Measurements from ENCODE around the gene CCDC116. TPM values are rescaled to one million over a fixed set of nuclear protein-coding genes. Genes with fewer than 3 reads are reported as not detected.
"Not testable (repeated sequence)": the region's sequence is repeated elsewhere in the genome, so short reads cannot be mapped to it uniquely, and the experiment has no call there.

The CCDC116 gene
- total RNA-seq, 1 experiment from 2014 or later: 0.36 TPM

DNA sequence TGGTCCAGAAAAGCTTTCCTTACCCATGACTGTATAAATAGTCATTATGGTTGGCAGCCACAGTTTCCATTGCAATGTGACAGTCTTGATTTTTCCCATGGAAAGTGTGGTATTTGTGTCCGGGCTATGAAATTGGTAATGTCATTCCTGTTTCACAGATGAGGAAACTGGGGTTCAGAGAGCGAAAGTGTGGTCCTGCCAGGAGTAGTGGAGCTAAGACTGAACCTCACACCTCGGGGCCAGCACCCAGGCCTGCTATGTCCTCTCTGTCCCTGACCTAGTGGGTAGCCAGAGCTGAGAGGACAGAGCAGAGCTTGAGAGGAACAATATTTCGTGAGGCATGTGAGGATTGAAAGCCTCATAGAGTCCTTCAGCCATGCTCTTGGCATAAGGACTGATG lies 1.5 kb upstream of the CCDC116 start:
- DNase-seq (ENCODE audit: low read depth): no peak

DNA sequence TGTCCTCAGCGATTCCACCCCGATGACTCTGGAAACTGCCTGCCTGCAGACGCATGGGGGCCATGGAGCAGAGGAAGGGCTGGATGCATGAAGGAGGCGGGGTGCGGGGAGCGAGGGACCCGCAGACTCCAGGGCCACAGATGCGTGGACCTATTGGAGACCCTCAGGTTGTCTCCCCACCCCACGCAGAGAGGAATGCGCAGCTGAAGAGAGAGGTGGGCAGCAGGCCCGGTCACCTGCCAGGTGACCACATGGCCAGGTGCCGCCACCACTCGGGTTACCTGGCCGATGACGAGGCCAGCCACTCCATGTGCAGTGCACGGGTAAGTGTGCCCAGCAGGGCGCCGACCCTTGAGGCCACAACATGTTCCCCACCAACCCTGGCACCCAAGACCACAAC lies 371 bp downstream of the CCDC116 start:
- DNase-seq (ENCODE audit: low read depth): no peak

DNA sequence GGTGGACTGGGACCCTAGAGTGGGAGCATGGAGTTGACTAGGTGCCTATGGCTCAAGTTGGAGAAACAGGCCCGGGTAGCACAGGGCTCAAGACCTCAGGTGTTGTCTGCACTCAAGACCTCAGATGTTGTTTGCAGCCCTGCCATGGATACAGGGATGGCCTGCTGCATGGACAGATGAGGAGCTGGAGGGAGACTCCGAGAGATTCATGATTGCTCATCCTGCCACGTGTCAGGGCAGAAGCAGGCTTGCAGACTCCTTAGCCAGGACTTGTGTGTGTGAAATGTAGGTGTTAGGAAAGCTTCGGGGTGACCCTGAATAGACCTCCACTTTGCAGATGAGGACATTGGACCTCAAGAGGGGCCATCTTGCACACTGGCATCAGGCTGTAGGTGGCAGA lies 921 bp downstream of the CCDC116 start:
- no peak for DNase-seq (ENCODE audit: low read depth)

DNA sequence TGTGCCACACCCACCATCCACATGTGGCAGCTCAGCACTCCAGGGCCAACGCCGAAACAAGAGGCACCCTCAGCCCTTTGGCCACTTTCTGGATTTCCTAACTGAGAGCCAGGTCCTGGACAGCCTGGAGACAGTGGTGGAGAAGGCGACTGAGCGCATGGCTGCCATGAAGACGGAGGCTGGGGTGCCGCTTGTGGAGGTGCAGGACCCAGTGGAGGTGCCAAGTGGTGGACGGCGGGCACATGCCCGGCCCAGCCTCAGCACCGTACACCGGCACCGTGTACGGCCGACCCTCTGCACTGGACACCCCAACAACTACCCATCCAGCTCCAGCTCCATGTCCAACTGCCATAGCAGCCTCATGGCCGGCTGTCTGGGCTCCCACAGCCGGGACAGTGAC lies 1.5 kb downstream of the CCDC116 start:
- DNase-seq (ENCODE audit: low read depth): no peak

DNA sequence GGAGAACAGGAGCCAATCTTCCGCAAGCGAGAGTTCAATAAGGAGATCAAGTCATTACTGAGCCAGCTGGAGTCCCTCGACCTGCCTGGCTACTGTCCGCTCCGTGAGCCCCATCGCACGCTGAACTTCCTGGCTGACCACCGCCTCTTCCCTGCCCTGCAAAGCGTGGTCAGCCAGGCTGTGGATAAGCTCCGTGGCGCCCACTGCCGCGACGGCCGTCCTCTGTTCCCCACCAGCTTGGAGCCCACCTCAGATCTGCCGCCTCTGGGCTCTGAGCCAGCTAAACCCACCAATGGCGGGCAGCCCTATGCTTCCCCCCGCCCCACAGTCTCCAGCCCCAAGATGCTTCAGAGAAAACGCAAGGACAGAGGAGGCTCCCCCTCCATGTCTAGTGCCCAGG lies 2.3 kb downstream of the CCDC116 start:
- no peak for DNase-seq (ENCODE audit: low read depth)

DNA sequence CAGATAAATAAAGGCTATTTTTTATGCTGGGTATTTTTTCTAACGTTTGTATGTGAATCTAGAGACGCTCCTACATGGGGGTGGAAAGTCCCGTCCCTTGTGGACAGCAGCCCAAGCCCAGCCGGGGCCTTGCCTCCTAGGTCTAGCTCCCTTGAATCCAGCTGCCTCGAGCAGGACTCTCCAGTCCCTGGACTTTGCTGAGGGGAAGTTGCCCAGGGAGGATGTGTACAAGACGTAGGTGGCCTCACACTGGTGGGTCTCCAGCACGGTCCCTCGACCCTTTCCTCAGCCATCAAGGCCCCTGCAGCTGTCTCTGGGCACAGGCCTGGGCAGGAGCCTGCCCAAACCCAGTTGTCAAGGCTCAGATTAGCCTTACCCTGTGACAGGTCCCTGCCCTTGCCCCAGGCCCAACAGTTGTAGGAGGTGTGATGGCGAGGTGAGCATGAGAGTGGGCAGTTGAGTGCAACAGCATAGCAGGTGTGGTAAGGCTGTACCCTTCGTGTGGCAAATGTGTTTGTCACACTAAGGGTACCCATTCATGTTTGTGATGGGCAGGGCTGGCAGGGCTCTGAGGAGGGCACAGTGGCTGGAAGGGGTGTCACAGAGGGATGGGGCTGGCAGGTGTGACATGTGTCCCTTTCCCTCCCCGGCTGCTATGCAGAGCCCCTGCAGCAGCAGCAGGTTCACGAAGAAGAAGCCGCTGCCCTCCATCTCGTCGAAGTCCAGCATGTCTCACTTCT lies 3.4 kb downstream of the CCDC116 start:
- no peak for DNase-seq (ENCODE audit: low read depth)

DNA sequence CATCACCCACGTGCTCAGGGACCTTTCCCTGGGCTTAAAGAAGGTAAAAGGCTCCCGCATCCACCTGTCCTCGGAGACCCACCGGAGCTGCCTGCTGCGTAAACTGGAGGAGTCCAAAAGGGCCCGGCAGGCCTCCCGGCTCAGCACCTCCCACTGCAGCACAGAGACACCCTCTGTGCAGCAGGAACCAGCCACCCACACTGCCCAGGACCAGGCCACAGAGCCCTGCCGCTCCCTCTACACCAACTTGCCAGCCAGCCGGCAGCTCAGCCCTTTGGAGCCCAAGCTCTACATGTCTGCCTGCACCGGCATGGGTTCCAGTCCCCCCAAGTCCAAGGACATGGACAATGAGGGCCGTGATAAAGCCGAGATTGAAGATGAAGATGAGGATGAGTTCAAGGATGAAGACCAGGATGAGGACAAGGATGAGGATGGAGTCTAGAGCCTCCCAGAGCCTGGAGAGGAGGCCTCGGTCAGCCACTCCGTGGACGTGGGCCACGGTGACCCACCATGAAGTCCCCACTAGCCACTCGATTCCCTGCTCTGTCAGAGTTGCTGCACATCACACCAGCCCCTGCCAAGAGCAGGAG lies 4.2 kb downstream of the CCDC116 start:
- DNase-seq (ENCODE audit: low read depth): no peak

DNA sequence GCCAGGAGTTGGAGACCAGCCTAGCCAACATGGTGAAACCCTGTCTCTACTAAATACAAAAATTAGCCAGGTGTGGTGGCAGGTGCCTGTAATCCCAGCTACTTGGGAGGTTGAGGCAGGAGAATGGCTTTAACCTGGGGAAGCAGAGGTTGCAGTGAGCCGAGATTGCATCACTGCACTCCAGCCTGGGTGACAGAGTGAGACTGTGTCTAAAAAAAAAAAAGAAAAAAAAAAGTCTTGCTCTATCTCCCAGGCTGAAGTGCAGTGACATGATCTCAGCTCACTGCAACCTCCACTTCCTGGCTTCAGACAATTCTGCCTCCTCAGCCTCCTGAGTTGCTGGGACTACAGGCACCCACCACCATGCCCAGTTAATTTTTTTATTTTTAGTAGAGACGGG lies 4.9 kb downstream of the CCDC116 start:
- DNase-seq (ENCODE audit: low read depth): not testable (repeated sequence)

DNA sequence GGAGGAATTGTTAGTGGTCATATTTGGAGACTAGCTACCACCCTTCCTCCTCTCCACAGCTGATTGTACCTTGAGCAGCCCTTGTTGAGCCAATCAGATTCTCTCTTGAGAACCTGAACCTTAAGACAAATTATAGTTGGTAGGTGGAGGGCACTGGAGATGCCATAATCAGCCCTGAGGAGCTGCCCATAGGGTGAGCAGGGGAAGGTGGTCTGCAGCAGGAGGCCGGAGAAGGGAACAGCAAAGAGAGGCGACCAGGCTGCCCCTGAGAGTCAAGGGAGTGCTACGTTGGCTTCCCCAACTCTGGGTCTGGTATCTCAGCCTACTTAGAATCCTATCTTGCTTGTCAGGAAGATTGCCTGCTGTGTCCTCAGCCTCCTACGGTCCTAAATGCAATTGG lies 6.8 kb downstream of the CCDC116 start:
- DNase-seq (ENCODE audit: low read depth): no peak

DNA sequence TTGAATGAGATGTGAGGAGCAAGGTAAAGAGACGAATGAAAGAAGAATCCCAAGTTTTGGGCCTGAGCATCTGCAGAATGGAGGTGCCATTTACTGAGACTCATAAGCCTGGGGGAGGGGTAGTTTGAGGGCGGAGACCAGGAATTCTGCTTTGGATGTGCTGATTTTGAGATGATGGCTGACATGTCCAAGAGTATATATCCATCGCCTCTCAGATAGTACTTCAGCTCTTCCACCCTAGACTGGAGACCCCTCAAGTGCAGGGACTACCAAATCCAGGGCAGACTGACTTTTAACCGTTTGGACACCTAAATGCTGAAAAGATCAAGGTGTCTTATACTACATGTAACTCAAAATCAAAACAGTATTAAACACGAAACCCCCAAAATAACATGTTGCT lies 8.2 kb downstream of the CCDC116 start:
- no peak for DNase-seq (ENCODE audit: low read depth)

DNA sequence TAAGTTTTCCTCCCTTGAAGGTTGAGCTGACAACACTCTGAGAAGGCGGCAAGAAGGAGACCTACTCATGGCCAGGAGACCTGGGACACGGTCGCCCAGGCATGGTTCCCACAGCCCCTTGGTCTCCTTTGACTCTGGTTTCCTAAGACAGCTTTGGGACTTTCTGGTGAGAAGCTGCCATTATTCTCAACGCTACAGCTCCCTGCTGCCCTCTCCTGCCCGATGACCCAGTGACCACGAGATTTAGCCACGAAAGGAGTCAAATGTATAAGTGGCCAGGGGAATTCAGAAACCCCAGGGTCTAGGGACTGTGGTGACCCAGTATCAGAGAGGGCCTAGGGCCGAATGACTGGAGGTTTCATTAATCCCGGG lies 8.8 kb downstream of the CCDC116 start:
- peak; percentile 68 for DNase-seq (ENCODE audit: low read depth)

DNA sequence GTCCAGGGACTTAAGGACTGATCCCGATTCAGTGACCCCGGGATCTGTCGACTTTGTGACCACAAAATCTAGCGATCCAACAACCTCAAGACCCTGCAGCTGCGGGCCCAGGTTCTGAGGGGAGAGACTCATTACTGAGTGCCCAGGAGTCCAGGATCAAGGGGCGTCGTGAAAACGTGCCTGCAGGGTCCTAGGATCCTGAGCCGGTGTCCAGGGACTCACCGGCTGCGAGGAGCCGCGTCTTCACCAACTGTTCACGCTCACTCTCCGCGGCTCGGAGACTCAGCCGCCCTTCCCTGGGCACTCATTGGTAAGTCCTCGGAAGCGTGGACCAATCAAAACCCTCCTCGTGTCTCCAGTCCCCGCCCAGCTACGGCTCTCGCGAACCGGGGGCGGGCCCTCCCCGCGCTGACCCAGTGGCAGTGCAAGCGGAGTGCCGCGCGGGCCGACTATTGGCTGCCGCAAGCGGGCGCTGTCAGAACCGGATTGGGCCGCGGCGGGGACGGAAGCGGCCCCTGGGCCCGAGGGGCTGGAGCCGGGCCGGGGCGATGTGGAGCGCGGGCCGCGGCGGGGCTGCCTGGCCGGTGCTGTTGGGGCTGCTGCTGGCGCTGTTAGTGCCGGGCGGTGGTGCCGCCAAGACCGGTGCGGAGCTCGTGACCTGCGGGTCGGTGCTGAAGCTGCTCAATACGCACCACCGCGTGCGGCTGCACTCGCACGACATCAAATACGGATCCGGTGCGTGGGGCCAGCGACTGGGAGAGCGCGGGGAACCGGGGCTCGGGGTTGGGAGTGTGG lies 9.4 kb downstream of the CCDC116 start, which contains the start of gene SDF2L1:
TSS of gene SDF2L1 (plus strand) at position 514 of the 795 bp plus-strand sequence. CDS start at position 549, 35 bp downstream.
- DNase-seq (ENCODE audit: low read depth): peak; percentile 97

DNA sequence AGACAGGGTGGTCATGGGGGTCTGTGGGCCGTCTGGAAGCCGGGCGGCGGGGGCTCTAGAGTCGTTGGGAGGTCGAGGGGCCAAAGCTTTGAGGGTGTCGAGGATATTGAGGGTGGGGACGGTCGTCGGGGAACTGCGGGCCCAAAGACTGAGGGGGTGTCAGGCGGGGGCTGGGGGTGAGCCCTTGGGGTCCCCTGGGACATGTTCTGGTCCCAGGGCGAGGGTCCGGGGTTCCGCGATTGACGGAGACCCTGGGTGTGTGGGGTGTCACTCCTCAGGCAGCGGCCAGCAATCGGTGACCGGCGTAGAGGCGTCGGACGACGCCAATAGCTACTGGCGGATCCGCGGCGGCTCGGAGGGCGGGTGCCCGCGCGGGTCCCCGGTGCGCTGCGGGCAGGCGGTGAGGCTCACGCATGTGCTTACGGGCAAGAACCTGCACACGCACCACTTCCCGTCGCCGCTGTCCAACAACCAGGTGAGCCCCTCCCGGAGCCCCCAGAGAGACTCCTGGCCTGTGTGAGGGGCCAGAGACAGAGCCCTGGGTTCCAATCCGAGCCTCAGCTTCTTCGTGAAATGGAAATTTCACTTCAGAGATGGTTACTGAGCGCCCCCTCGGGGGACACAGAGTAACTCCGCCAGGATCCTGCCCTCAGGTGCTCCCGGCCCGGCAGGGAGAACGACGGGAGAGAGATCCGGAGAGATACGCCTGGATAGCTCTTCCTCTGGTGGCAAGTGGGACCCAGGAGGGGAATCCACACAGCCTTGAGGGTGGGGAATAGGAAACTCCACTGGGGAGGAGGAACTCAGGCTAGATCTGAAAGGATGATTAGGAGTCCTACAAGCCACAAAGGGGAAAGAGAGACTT lies 10.3 kb downstream of the CCDC116 start:
- peak; percentile 50 for DNase-seq (ENCODE audit: low read depth)

DNA sequence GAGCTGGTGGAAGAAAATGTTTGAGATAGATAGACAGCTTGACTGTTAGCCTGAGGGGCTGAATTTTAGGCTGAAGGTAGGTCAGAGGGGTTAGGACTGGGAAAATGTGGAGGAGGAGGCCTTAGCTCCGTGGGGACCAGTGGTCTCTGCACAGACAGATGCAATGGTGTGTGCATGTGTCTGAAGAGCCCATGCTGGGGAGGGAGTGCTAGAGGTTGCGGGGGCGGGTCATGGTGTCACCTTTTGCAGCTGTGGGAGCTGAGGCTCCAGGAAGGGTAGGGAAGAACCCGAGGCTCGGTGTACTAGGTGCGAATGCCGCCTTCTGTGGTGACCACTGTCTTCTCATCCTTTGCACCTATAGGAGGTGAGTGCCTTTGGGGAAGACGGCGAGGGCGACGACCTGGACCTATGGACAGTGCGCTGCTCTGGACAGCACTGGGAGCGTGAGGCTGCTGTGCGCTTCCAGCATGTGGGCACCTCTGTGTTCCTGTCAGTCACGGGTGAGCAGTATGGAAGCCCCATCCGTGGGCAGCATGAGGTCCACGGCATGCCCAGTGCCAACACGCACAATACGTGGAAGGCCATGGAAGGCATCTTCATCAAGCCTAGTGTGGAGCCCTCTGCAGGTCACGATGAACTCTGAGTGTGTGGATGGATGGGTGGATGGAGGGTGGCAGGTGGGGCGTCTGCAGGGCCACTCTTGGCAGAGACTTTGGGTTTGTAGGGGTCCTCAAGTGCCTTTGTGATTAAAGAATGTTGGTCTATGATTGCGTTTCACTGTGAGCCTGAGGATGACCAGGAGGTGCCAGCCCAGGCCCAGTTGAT lies 11.2 kb downstream of the CCDC116 start:
- DNase-seq (ENCODE audit: low read depth): no peak

DNA sequence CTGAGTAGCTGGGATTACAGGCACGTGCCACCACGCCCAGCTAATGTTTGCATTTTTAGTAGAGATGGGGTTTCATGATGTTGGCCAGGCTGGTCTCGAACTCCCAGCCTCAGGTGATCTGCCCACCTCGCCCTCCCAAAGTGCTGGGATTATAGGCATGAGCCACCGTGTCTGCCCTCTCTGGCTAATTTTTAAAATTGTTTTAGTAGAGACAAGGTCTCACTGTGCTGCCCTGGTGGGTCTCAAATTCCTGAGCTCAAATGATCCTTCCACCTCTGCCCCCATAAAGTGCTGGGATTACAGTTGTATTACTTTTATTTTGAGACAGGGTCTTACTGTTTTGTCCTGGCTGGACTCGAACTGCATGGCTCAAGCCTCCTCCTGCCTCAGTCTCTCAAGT lies 13.0 kb downstream of the CCDC116 start:
- not testable (repeated sequence) for DNase-seq (ENCODE audit: low read depth)

DNA sequence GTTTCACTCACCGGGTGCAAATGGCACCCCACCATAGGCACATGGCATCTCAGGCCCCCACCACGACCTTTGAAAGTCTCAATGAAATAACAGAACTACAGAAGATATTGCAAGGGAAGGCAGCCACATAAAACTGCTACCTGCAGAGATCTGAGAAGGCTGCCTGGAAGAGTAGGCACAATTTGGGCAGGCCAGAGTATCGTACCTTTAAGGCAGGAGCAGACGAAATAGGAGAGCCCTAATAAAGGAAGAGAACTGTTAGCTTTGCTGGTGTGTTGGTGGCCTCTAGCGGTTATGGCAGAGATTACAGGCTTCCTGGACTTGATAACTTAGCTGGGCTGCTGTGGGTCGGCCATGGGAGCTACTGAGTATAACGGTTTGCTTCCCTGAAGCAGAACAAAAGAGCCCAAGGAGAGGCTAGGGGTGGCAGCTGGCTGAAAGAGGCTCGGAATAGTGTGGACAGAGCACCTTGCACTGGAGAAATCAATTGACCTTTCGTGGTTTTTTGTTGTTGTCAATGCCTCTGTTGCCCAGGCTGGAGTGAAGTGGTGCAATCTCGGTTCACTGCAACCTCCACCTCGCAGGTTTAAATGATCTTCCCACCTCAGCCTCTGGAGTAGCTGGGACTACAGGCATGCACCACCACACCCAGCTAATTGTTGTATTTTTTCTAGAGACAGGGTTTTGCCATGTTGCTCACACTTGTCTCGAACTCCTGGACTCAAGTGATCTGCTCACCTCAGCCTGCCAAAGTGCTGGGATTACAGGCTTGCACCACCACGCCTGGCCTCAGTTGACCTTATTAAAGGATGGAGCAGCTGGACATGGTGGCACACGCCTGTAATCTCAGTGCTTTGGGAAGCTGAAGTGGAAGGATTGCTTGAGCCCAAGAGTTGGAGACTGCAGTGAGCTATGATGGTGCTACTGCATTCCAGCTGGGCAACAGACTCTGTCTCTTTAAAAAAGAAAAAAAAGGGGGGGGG lies 14.3 kb downstream of the CCDC116 start:
- peak; percentile 71 for DNase-seq (ENCODE audit: low read depth)

DNA sequence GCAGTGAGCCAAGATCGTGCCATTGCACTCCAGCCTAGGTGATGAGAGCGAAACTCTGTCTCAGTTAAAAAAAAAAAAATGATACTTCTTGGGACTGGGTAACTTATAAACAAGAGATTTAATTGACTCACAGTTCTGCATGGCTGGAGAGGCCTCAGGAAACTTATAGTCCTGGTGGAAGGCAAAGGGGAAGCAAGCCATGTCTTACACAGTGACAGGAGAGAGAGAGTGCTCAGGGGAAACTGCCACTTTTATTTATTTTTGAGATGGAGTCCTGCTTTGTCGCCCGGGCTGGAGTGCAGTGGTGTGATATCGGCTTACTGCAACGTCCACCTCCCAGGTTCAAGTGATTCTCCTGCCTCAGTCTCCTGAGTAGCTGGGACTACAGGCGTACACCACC lies 17.7 kb downstream of the CCDC116 start:
- DNase-seq (ENCODE audit: low read depth): no peak

DNA sequence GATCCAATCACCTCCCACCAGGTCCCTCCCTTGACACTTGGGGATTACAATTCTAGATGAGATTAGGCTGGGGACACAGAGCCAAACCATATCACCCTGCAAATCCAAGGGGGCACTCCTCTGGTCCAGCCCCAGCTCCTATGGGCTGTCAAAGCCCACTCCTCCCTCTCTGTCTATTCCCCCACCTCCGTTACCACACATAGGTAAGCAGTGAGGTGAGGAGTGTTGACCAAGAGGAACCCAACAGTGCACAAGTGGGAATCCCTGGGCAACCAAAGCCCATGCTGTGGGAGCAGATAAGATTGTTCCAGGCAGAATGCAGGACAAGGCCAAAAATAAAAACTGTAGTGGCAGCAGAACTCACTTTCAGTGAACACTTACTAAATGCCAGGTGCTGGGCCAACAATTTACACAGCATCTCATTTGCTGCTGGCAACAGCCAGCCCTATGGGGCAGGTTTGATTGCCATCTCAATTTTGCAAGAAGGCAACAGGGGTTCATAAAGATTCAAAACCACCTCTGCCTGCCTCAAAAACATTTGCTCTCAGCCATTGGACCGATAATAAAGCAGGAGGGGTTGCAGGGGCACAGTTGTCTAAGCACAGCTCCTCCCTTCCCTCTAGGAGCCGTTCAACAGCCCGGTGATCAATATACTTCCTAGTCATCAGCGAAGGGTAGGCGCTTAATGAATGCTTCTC lies 18.4 kb downstream of the CCDC116 start:
- DNase-seq (ENCODE audit: low read depth): no peak

DNA sequence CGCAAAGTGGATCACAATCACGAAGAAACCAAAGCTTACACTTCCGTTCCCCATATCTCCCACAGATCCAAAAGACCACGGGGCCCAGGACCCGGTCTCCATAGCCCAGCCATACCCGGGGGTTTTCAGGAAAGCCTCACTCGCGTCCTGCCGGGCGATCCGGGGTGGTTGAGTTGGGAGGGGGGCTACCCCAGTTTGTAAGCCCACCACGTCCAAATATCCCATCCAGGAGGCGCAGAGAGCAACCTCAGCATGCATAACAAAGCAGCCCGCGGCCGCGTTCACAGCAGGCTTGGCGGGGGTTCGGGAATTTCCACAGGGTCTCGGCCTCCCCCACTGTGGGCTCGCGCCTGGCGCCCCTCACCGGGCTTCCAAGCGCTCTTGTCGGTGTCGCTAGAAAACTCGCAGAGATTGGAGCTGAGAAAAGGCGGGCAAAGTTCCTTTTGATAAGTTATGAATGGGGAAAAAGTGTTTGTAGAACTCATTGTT lies 19.0 kb downstream of the CCDC116 start:
- DNase-seq (ENCODE audit: low read depth): no peak

Data from RPMI7951 (cell line).